GM19397 (cell line): ENCODE measurements around the gene KIRREL1.

Experiments used
- ATAC-seq: cut with Tn5 transposase; IDR thresholded peaks from one replicate; pipeline ENCODE4 v1.9.1; 2021; ENCODE audit warnings: mild to moderate bottlenecking, moderate library complexity; ENCODE audit not compliant: unreplicated experiment

Gene KIRREL1

DNA sequence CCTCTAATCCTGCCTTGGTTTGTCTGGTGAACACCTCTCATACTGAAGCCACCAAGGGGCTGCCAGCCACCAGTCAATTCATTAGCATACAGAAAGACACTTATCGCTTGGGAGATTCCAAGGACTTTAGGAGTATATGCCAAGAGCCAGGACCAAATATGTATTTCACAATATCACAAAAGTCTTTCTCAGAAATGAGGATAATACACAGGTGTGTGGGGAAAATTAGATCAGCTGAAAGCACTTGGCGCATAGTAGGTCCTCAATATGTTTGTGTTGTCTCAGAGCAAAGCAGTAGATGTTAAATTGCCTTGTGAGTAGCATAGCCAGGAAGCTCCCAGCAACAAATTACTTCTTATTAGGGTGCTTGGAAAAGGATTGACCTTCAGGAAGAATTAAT is 34.1 kb downstream of the KIRREL1 start:
- ATAC-seq, result no peak

DNA sequence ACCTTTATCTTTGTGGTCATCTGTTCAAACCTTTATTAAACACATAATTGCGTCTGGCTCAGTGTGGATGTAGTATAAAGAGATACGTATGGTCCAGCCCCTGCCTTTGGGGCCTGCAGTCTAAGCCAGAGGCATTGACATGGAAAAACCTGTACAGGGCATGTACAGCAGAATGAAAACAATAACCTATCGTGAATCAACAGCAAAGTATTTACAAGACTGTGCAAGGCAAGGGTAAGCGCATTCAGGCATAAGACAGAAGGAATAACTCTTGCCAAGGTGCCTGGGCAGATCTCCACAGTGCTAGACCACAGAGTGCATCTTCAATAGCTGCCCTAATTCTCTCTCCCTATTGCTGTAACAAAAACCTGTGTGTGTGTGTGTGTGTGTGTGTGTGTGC is 35.5 kb downstream of the KIRREL1 start:
- no peak for ATAC-seq

- no peak for ATAC-seq
Measured at GRCh38 chr1:158035014-158035413, 41.6 kb downstream of the KIRREL1 start.

- ATAC-seq, result no peak
Measured at GRCh38 chr1:158035976-158036583, 42.6 kb downstream of the KIRREL1 start.

- no peak for ATAC-seq
Measured at GRCh38 chr1:158037008-158037865, 43.8 kb downstream of the KIRREL1 start.

GRCh38 chr1:158037866-158038359 is 44.5 kb downstream of the KIRREL1 start:
- no peak for ATAC-seq

GRCh38 chr1:158038793-158039192 is 45.3 kb downstream of the KIRREL1 start:
- ATAC-seq, result no peak

DNA sequence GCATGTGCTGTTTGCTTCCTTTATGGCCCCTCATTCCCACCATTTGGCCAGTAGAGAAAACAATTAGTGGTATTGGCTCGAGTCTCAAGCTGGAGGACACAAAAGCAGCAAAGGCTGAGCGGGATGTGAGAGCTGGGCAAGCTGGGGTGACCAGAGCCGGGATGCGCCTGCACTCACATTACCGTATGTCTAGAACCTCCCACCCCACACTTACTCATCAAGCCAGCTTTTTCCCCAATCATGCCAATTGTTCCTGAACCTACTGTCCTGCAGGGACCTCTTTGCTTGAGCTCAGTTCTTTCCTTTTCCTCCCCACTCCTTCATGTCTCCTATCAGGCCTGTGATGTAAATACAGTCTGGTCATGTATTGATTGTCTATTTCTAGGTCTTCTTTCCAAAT is 45.9 kb downstream of the KIRREL1 start:
- ATAC-seq, result no peak

DNA sequence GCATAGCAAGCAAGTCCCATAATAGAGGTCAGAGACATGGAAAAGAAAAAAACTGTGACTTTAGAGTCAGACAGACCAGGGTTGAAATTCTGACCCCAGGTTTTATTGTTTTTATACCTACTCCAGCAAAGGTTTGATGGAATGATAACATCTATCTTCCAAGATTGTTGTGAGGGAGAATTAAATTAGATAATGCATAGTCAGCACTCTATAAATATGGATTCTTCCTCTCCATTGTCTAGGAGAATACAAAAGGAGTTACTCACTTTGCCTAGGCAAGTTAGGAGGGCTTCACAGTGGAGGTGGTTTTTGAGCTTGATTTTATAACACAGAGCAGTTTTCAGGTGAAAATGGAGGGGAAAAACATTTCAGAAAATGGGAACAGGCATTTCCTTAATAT is 46.9 kb downstream of the KIRREL1 start:
- ATAC-seq, result no peak

- ATAC-seq, result no peak
Measured at GRCh38 chr1:158043232-158043631, 49.8 kb downstream of the KIRREL1 start.

DNA sequence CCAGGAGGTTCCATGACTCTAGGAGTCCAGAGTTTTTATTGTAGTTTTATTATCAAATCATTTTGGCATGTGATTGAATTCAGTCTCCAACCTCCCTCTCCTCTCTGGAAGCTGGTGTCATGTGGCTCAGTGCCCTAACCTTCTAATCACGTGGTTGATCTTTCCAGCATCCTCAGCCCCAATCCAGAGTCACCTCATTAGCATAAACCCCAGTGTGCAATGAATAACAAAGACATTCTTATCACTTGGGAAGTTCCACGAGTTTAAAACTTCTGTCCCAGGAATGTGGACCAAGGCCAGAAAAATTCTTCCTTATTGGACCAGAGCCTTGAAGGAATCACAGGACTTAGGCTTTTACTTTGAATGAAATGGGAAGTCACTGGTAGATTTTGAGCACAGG is 52.2 kb downstream of the KIRREL1 start:
- ATAC-seq, result no peak

GRCh38 chr1:158046715-158047510 is 53.5 kb downstream of the KIRREL1 start:
- ATAC-seq, result no peak

- no peak for ATAC-seq
Measured at GRCh38 chr1:158048371-158049067, 55.1 kb downstream of the KIRREL1 start.

- no peak for ATAC-seq
Measured at GRCh38 chr1:158049853-158050252, 56.4 kb downstream of the KIRREL1 start.

GRCh38 chr1:158053276-158053675 is 59.8 kb downstream of the KIRREL1 start:
- ATAC-seq, result no peak

DNA sequence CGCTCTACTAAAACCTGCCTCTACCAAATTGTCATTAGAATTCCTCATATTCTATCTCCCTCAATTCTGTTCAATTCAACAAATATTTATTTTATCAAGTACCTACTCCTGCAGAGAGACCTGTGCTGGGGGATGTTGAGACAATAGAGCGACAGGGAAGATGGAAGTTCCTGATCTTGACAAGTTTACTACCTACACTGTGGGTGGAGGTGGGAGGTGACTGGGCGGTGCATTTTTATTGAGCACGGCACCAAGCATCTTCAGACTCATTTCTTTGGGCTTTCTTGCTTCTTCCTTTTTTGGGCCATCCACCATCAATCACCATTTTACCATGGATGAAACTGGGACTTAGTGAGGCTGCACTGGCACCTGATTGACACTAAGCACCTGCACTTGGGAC is 61.3 kb downstream of the KIRREL1 start:
- no peak for ATAC-seq

- ATAC-seq, result no peak
Measured at GRCh38 chr1:158055854-158056253, 62.4 kb downstream of the KIRREL1 start.

GRCh38 chr1:158056498-158056897 is 63.1 kb downstream of the KIRREL1 start:
- no peak for ATAC-seq

- no peak for ATAC-seq
Measured at GRCh38 chr1:158058237-158058985, 65.0 kb downstream of the KIRREL1 start.

DNA sequence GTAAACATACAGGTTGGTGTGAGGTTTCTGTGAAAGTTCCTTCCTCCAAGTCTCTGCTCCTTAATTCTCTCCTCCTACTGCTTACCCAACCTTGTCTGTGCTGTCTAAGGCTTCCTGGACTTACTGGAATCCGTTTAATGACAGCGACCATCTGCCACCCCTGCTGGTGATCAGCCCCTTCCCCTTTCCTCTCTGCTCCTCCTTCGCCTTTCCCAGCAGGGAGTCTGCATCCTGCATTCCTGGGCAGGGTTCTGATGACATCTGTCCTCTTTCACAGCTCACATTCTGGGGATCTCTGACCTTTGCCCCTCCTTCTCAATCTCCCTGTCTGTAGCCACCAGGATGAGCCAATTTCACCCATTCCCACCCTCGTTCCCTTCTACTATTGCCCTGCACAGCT is 66.5 kb downstream of the KIRREL1 start:
- no peak for ATAC-seq
